Measurements from ENCODE around the gene NSG2.

DNA sequence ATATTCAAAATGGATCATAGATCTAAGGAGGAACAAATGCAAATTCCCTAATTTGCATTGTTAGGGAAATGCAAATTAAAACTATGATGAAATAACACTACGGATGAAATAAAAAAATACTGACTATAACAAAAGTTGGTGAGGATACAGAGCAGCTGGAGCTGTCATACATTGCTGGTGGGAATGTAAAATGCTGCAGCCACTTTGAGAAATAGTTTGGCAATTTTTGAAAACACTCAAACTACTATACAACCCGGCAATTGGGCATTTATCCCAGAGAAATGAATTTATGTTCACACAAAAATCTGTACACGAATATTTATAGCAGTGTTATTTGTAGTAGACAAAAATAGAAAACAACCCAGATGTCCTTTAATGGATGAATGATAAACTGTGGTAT is 34.1 kb upstream of the NSG2 start:
- TF ChIP-seq, protein P1, sequence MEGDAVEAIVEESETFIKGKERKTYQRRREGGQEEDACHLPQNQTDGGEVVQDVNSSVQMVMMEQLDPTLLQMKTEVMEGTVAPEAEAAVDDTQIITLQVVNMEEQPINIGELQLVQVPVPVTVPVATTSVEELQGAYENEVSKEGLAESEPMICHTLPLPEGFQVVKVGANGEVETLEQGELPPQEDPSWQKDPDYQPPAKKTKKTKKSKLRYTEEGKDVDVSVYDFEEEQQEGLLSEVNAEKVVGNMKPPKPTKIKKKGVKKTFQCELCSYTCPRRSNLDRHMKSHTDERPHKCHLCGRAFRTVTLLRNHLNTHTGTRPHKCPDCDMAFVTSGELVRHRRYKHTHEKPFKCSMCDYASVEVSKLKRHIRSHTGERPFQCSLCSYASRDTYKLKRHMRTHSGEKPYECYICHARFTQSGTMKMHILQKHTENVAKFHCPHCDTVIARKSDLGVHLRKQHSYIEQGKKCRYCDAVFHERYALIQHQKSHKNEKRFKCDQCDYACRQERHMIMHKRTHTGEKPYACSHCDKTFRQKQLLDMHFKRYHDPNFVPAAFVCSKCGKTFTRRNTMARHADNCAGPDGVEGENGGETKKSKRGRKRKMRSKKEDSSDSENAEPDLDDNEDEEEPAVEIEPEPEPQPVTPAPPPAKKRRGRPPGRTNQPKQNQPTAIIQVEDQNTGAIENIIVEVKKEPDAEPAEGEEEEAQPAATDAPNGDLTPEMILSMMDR (IDR thresholded peaks at IDR 0.05) = no peak
- TF ChIP-seq POLR2A (IDR thresholded peaks at IDR 0.05) = no peak
